PC-3 (cell line): ENCODE measurements around the gene DHRS4.
"Not testable (repeated sequence)": the region's sequence is repeated elsewhere in the genome, so short reads cannot be mapped to it uniquely, and the experiment has no call there.

Source experiments
- CTCF ChIP-seq: fragments of 300-600 bp; sonication (generic); conservative IDR thresholded peaks from 2 replicates; pipeline ENCODE4 v1.5.1; 2017; ENCODE audit warnings: antibody characterized with exemption, low read depth, mild to moderate bottlenecking, low read length
- EZH2 ChIP-seq: fragments of 300-600 bp; sonication (generic); IDR thresholded peaks from one replicate; pipeline ENCODE4 v1.6.1; 2017; ENCODE audit warnings: antibody characterized with exemption, mild to moderate bottlenecking, low read length; ENCODE audit not compliant: unreplicated experiment
- EZH2phosphoT487 ChIP-seq: fragments of 300-600 bp; sonication (generic); IDR thresholded peaks from 2 replicates; pipeline ENCODE4 v1.6.1; 2018; ENCODE audit warnings: mild to moderate bottlenecking, antibody characterized with exemption, low read length, borderline replicate concordance

- TF ChIP-seq CTCF, EZH2, EZH2phosphoT487: not testable (repeated sequence)
Observed at GRCh38 chr14:24001078-24001477, 47.5 kb downstream of the DHRS4 start.
